ENCODE results near the gene POMGNT1.
A peak's percentile ranks its signal among the peaks of the same experiment; 100 is the strongest.

The POMGNT1 gene

GRCh38 chr1:46179138-46180081 is 18.8 kb downstream of the POMGNT1 start:
- H3K4me3 ChIP-seq (ENCODE audit: low read length) = no peak overlapping the region
- no peak for DNase-seq (ENCODE audit: low read depth)
- TF ChIP-seq CTCF (conservative IDR thresholded peaks at IDR 0.05; ENCODE audit: low read depth, low read length) = peak; percentile 93

GRCh38 chr1:46176211-46176865 is 21.9 kb downstream of the POMGNT1 start, which contains the start of gene P3R3URF:
Gene P3R3URF (minus strand): TSS chr1:46176488. CDS start chr1:46176471, 17 bp downstream.
- no peak for TF ChIP-seq CTCF (conservative IDR thresholded peaks at IDR 0.05; ENCODE audit: low read depth, low read length)
- H3K4me3 ChIP-seq (ENCODE audit: low read length) = no peak within 1 kb of the TSS
- DNase-seq (ENCODE audit: low read depth) = no peak

- no peak for DNase-seq (ENCODE audit: low read depth)
- no peak overlapping the region for H3K4me3 ChIP-seq (ENCODE audit: low read length)
- TF ChIP-seq CTCF (conservative IDR thresholded peaks at IDR 0.05; ENCODE audit: low read depth, low read length) = no peak
Observed at GRCh38 chr1:46175243-46175642, 23.0 kb downstream of the POMGNT1 start.

- DNase-seq (ENCODE audit: low read depth) = no peak
- TF ChIP-seq CTCF (conservative IDR thresholded peaks at IDR 0.05; ENCODE audit: low read depth, low read length) = no peak
- H3K4me3 ChIP-seq (ENCODE audit: low read length) = no peak within 1 kb of the TSS
Observed at GRCh38 chr1:46174448-46175231, 23.6 kb downstream of the POMGNT1 start, which contains the start of gene TSPAN1. Gene TSPAN1 (plus strand): TSS chr1:46175087. CDS start chr1:46181108, 6,021 bp downstream.

GRCh38 chr1:46173361-46173856 is 24.8 kb downstream of the POMGNT1 start:
- no peak for TF ChIP-seq CTCF (conservative IDR thresholded peaks at IDR 0.05; ENCODE audit: low read depth, low read length)
- DNase-seq (ENCODE audit: low read depth) = no peak
- H3K4me3 ChIP-seq (ENCODE audit: low read length) = no peak overlapping the region

GRCh38 chr1:46172321-46172720 is 25.9 kb downstream of the POMGNT1 start:
- no peak for DNase-seq (ENCODE audit: low read depth)
- no peak overlapping the region for H3K4me3 ChIP-seq (ENCODE audit: low read length)
- no peak for TF ChIP-seq CTCF (conservative IDR thresholded peaks at IDR 0.05; ENCODE audit: low read depth, low read length)
